Activated naive CD8-positive, alpha-beta T cell treated with anti-CD3 and anti-CD28 coated beads for 36 hours (primary cell): ENCODE results near the gene UBE2E2. TPM values are rescaled to one million over a fixed set of nuclear protein-coding genes. Genes with fewer than 3 reads are reported as not detected.

Source experiments
- DNase-seq: peaks from one replicate; pipeline ENCODE4 v3.0.0; 2021
- H3K27ac Mint-ChIP-seq: one replicate; pipeline ENCODE4 v1.8.0; 2022; ENCODE audit warnings: mild to moderate bottlenecking, moderate library complexity, mixed read lengths
- H3K27me3 Mint-ChIP-seq: one replicate; pipeline ENCODE4 v1.8.0; 2022; ENCODE audit warnings: mild to moderate bottlenecking, mixed read lengths
- H3K36me3 Mint-ChIP-seq: one replicate; pipeline ENCODE4 v1.8.0; 2021; ENCODE audit warnings: mild to moderate bottlenecking, mixed read lengths
- H3K4me1 Mint-ChIP-seq: one replicate; pipeline ENCODE4 v1.8.0; 2021; ENCODE audit warnings: mixed read lengths
- H3K4me3 Mint-ChIP-seq: one replicate; pipeline ENCODE4 v1.8.0; 2022; ENCODE audit warnings: mild to moderate bottlenecking, moderate library complexity, mixed read lengths
- H3K9me3 Mint-ChIP-seq: one replicate; pipeline ENCODE4 v1.8.0; 2022; ENCODE audit warnings: mixed read lengths
- total RNA-seq, 2 experiments: library from RNA; stranded (reverse); gene quantifications; one replicate each; pipeline ENCODE4 v1.2.3, GENCODE V29; 2021

The UBE2E2 gene
- total RNA-seq, 2 experiments from 2014 or later: 13.2 to 18.1 TPM

DNA sequence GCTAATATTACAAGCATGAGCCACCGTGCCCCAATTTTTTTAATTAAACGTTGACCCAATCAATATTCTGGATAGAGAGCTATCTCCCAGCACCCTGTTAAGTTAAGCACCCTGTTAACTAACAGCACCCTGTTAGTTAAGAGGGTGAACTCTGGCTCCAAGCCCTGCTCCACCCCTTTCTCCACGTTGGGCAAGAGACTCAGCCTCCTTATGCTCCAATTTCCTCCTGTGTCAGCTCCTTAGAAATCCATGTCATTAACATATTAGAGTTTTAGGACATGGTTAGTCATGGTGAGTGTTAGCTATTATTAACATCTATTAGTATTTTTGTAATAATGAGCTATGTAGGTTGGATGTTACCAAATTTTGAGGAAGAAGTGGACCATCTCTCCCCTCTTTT, 385.4 kb downstream of the UBE2E2 start:
- no peak overlapping the region for H3K27ac Mint-ChIP-seq
- H3K9me3 Mint-ChIP-seq: peaks cover 4% of the 10 kb centered on the region
- no peaks in the 10 kb centered on the region for H3K4me1 Mint-ChIP-seq
- H3K4me3 Mint-ChIP-seq: no peak overlapping the region
- H3K36me3 Mint-ChIP-seq: peaks cover 12% of the 10 kb centered on the region
- no peaks in the 10 kb centered on the region for H3K27me3 Mint-ChIP-seq
- no peak for DNase-seq

DNA sequence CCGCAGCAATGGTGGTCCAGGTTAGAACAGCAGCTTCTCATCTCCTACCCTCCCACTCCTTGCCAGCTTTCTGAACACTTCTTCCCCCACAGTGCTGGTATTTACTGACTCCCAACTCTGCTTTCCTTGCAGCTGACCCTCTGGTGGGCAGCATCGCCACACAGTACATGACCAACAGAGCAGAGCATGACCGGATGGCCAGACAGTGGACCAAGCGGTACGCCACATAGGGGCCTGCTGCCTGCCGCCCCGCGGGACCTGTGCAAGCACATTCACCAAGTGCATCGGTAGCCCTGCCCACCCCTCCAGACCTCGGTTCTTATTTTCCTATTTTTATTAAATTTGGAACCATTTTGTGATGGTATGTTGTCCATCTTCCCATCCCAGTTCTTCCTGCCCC, 386.5 kb downstream of the UBE2E2 start:
- H3K4me1 Mint-ChIP-seq: no peaks in the 10 kb centered on the region
- no peaks in the 10 kb centered on the region for H3K9me3 Mint-ChIP-seq
- H3K36me3 Mint-ChIP-seq: peaks cover 4% of the 10 kb centered on the region

DNA sequence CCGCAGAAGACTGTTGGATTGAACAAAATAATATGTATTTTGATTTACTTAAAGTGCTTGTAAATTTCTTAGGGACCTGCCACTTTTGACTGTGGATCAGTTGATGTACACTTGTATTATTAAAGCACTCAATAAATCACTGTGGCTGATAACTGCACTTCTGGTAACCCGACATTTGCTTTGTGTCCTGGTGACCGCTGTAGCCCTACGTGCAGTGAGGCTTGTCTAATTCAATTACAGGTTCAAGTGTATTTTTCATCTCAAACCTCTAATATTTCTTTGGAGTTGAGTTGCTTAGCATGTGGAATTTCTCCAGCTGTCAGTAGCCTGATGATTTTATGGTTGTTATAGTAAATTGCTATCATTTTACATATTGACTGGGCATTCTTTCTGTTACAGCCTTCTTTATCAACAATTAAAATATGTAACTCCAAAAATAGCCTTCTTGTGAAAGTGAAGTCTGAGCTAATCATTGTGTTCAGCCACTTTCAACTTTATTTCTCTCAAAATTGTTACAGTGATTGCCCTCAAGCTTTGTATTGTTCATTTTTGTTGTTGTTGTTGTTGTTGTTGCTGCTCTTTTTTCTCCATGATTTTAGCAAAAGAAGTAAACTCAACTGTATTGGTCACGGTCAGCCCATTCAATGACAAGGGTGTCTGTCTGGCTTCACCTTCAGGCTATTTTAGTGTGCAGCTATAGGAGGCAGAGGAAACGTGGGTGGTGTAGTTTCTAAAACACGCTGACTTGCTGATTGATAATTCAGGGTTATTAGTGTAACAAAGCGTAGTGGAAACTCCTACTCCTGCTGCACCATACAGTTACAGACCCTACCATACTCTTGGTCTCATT, 387.5 kb downstream of the UBE2E2 start:
- Mint-ChIP-seq H3K9me3 (no peaks in the 10 kb centered on the region), H3K36me3 (peaks cover 9% of the 10 kb centered on the region), H3K27me3 (no peaks in the 10 kb centered on the region), H3K4me1 (no peaks in the 10 kb centered on the region), H3K4me3 (no peak overlapping the region), H3K27ac (no peak overlapping the region)
- DNase-seq: no peak

More for the DNA sequence above, 386.5 kb downstream of the UBE2E2 start:
- Mint-ChIP-seq H3K4me3 (no peak overlapping the region), H3K27ac (no peak overlapping the region), H3K27me3 (no peaks in the 10 kb centered on the region)
- DNase-seq: no peak

DNA sequence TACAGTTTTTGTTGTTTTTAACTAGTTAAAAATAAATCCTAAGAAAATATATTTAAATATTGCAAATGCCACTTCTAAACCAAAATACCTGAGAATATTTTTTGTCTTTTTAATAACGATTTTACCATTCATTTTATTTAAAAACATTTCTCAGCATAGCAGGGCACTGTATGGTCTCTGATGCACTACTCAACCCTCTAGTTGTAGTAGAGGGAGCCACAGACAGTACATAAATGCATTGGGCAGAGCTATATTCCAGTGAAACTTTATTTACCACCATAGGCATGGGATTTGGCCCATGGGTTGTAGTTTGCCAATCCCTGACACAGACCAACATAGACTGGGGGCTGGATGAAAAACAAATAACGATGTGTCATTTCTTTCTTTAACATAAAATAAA, 388.2 kb downstream of the UBE2E2 start:
- H3K9me3 Mint-ChIP-seq: peaks cover 2% of the 10 kb centered on the region
- no peak for DNase-seq
- no peak overlapping the region for H3K27ac Mint-ChIP-seq
- H3K27me3 Mint-ChIP-seq: no peaks in the 10 kb centered on the region
- H3K4me1 Mint-ChIP-seq: no peaks in the 10 kb centered on the region
- no peak overlapping the region for H3K4me3 Mint-ChIP-seq
- peaks cover 13% of the 10 kb centered on the region for H3K36me3 Mint-ChIP-seq

DNA sequence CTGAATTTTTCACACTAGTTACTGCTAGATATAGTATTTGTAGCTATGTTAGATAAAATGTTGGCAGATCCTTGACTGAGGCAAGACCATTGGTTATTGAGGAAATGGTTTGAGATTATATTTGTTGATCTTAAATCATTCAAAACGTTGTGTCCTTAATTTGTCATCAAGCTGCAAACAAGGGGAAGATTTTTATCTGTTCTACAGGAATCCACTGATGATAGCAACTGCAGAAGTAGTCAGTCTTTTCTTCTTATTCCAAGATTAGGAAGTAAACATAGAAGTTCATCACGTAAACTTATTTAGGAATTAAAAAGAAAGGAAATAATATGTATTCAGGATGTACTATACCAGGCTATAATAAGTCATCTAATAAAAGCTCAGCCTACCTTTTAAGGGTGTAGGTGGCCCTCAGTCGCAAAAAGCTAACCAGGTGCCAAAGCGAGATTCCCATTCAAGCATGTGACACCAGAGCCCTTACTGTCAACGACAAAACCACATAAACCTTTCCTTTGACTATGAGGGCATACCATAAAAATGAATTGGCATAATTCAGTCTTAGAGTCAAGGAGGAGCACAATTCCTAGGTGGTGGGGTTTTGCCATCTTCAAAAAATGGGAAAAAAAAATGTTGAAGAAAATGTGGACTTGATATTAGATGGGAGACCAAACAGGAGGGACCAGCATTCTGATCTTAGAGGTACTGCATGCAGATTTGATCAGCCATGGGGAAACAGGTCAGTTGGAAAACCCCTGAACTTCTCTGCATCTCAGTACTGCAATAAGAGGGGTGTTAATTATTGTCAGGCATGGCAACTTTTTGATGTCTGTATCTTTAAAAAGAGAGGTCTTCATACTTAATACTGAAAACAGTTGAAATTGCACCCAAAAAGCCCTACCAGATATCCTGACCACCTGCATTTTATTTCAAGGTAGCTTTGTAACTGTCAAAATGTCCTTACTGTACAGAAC, 390.1 kb downstream of the UBE2E2 start:
- no peak overlapping the region for H3K27ac Mint-ChIP-seq
- DNase-seq: no peak
- peaks cover 6% of the 10 kb centered on the region for H3K9me3 Mint-ChIP-seq
- no peaks in the 10 kb centered on the region for H3K4me1 Mint-ChIP-seq
- no peak overlapping the region for H3K4me3 Mint-ChIP-seq
- H3K27me3 Mint-ChIP-seq: no peaks in the 10 kb centered on the region
- peaks cover 19% of the 10 kb centered on the region for H3K36me3 Mint-ChIP-seq

DNA sequence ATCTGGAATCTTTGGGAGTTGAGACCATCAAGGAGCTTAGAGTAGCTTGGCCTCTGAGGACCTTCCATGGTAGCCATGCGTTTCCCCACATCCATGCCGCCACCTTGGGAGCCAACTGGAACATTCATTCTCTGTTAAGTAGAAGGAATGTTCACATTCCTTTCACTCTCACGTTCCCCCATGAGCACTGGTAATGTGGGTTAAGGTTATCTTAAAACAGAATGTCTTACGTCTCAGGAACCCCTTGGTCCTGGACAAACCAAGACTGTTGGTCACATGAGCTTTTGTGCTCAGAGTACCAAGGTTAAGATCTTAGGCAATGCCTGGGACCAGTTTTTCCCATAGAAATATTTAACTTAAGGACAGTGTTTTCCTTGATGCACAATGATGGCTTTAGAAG, 390.9 kb downstream of the UBE2E2 start:
- peaks cover 19% of the 10 kb centered on the region for H3K36me3 Mint-ChIP-seq
- H3K27ac Mint-ChIP-seq: no peak overlapping the region
- H3K27me3 Mint-ChIP-seq: no peaks in the 10 kb centered on the region
- H3K4me1 Mint-ChIP-seq: no peaks in the 10 kb centered on the region
- peaks cover 6% of the 10 kb centered on the region for H3K9me3 Mint-ChIP-seq
- no peak for DNase-seq
- H3K4me3 Mint-ChIP-seq: no peak overlapping the region

DNA sequence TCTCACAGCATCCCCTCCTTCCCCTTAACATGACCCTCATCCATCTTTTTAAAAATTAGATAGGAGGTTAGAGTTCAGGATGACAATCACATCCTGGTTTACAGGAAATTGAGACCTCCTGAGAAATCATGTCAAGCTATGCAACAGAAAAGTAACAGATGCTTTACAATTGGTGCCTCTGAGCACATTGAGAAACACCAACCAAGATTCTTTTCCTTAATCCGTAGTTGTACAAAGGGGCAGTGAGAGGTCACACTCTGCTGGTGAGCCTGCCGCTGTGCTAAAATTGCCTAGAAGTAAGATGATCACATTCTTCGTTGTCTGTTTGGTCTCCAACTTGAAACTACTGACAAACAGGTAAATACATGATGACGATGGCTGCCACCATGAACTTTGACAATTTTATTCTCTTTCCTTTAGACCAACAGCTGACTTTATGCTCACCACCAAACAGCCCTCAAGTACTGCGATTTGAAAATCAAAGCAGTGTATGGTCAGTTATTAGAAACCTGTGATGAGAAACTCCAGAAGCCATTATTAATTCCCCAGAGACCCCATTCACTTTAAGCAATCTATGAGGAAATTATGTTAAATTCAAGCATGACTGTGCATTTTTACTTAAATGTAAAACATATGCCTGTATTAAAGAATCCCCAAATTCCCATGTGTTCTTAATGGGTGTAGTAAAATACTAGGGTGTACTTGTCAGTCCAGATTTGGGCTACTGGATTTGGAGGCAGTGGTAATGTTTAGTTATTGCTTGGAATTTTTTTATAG, 392.0 kb downstream of the UBE2E2 start:
- H3K4me3 Mint-ChIP-seq: no peak overlapping the region
- no peaks in the 10 kb centered on the region for H3K27me3 Mint-ChIP-seq
- DNase-seq: no peak
- H3K27ac Mint-ChIP-seq: no peak overlapping the region
- peaks cover 6% of the 10 kb centered on the region for H3K9me3 Mint-ChIP-seq
- H3K4me1 Mint-ChIP-seq: no peaks in the 10 kb centered on the region
- H3K36me3 Mint-ChIP-seq: peaks cover 16% of the 10 kb centered on the region

DNA sequence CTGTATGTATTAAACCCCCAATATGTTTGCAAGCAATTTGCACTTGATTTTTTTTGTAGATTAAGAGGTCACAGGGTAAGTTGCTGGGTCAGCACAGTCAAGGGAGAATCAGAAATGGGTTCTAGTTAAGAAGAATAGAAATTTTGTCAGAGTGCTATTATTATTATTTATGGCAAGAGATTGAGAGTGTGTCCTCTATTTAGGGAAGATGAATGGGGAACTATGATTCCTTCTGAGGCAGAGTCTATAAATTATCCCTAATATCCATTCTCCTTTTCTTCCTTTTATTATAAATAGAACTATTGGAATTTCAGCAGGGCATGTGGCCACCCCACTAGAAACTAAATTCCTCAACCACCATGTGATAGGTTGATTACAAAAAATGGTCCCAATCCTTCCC, 392.7 kb downstream of the UBE2E2 start:
- Mint-ChIP-seq H3K27ac (no peak overlapping the region), H3K4me1 (no peaks in the 10 kb centered on the region), H3K4me3 (no peak overlapping the region), H3K27me3 (no peaks in the 10 kb centered on the region), H3K36me3 (peaks cover 16% of the 10 kb centered on the region), H3K9me3 (peaks cover 6% of the 10 kb centered on the region)
- DNase-seq: no peak

DNA sequence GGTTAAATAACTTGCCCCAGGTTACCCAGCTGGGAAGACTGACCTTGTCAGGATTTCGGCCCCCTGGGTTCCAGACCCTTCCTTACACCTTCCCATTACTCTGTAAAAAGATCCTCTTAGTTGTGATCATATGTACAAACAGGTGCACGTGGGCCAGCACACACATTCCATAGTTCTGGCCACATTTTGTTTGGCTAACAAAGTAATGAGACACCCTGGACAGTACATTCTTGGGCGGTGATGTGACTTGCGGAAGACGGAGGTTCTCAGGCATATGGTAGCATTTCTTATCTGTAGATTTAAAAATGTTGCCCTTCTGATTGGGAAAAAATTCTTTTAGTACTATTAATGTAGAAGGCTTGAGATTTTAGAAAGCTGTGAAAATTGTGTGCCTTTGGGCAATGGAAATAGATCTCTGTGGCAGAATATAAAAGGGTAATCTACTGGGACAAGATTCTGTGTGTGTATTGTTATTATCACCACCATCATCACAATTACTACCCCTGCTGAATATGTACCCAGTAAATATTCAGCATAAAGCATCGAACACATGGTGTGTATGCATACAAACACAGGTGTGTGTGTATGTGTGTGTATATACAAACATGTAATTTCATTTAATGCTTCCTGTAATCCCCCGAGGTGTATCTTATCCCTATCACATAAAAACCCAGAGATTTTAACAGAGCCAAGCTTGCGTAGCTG, 397.2 kb downstream of the UBE2E2 start:
- Mint-ChIP-seq H3K27ac (no peak overlapping the region), H3K36me3 (peaks cover 12% of the 10 kb centered on the region), H3K4me1 (no peaks in the 10 kb centered on the region), H3K4me3 (no peak overlapping the region), H3K27me3 (no peaks in the 10 kb centered on the region), H3K9me3 (peaks cover 6% of the 10 kb centered on the region)
- DNase-seq: no peak

DNA sequence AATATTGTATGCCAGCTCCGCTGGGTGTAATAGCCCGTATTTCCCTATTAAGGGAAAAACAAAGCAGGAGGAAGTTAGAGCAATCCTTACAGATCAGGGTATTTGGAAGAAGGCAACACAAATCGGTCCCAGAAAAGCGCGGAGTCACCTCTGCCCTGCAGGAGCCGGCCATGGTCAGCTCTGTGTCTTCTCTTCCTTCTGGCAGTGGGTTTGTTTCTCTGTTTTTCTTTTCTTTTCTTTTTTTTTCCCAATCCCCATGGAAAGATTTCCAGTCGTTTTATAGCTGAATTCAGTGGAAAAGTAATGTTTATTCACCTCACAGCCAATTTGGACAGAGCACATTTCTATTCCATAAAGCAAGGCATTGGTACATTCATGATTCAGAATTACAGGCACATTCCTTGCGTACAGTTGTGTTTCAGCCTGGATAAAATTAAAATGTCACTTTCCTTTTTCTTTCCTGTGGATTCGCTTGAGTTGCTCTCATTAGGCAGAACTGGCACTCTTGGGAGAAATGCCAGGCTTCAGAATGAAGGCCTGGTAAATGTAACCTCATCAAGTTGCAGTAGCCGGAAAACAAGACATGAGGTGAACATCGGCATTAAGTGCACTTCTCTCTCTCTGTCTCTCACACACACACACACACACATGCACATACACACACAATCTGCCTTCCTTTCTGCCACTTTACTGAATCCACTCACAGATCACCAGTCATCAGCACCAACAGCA, 398.1 kb downstream of the UBE2E2 start:
- no peaks in the 10 kb centered on the region for H3K4me1 Mint-ChIP-seq
- H3K27me3 Mint-ChIP-seq: no peaks in the 10 kb centered on the region
- H3K36me3 Mint-ChIP-seq: peaks cover 7% of the 10 kb centered on the region
- no peak overlapping the region for H3K4me3 Mint-ChIP-seq
- no peak for DNase-seq
- peaks cover 5% of the 10 kb centered on the region for H3K9me3 Mint-ChIP-seq
- H3K27ac Mint-ChIP-seq: no peak overlapping the region

DNA sequence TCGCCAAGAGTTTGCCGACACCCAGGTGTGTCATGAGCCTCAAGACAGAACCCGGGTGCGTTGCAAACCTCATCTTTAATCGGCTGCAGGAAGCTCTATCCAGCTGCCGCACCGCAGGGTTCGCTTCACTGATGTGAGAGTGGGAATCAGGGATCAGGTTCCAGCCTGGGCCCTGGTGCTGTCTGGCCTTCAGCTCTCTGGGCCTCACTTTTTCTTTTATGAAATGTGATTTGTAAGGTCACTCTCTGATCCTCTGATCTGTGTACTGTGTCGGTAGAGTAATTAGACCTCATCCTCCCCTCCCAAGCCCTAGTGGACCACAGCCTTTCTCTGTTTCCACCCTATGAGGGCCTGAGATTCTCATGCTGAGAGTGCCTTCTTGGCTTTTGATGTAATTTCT, 399.8 kb downstream of the UBE2E2 start:
- Mint-ChIP-seq H3K27me3 (no peaks in the 10 kb centered on the region), H3K9me3 (no peaks in the 10 kb centered on the region), H3K27ac (no peak overlapping the region), H3K4me1 (no peaks in the 10 kb centered on the region), H3K36me3 (no peaks in the 10 kb centered on the region), H3K4me3 (no peak overlapping the region)
- DNase-seq: no peak

DNA sequence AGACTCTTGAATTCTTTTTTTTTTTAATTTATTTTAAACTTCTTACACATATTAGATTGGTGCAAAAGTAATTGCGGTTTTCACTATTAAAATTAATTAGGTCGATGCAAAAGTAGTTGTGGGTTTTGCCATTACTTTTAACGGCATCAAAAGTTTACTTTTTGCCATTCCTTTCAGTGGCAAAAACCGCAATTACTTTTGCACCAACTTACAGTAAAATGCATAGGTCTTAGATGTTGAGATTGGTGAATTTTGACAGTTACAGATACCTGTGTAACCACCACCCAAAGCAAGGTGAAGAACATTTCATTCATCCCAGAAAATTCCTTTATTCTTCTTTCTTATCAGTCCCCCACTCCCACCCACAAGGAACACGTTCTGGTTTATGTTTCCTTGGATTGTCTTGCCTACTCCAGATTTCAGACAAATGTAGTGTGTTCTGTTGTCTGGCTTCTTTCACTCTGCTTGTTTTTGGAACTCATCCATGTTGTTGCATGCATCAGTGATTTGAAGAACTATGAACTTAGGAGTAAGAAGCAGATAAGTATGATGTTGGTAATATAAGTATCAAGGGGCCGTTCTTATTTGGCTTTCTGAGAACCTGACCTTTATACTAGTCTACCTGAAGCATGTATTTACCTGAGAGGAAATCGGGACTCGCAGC, 404.2 kb downstream of the UBE2E2 start:
- no peaks in the 10 kb centered on the region for H3K4me1 Mint-ChIP-seq
- DNase-seq: no peak

DNA sequence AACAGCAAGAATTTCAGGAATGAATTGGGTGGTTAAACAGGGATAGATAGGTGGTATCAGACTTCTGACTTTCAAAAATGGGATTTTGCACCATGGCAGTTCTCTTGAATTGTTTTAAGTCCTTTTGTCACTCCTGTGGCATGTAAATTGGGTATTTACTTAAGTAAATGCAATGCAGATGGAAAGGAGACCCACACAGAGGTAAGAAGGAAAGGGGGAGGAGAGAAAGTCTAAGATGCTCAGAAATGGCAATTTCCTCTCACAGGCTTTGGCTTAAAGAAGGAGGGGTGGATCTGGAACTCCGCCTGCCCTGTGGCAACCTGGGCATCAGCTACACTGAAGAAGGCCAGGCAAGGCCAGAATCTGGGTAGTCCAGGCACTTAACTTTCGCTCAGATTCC, 405.5 kb downstream of the UBE2E2 start:
- Mint-ChIP-seq H3K4me3 (no peak overlapping the region), H3K9me3 (no peaks in the 10 kb centered on the region), H3K4me1 (no peaks in the 10 kb centered on the region), H3K36me3 (no peaks in the 10 kb centered on the region), H3K27me3 (peaks cover 4% of the 10 kb centered on the region), H3K27ac (no peak overlapping the region)
- DNase-seq: no peak

More for the DNA sequence above, 404.2 kb downstream of the UBE2E2 start:
- no peaks in the 10 kb centered on the region for H3K36me3 Mint-ChIP-seq
- no peak overlapping the region for H3K27ac Mint-ChIP-seq
- H3K27me3 Mint-ChIP-seq: peaks cover 4% of the 10 kb centered on the region
- H3K9me3 Mint-ChIP-seq: no peaks in the 10 kb centered on the region
- H3K4me3 Mint-ChIP-seq: no peak overlapping the region
